Cortex of kidney (tissue), 1 donor: ENCODE results near the gene MAPK11.

Source experiments
- DNase-seq: peaks from one replicate; lab custom pipeline; 2025; lab: John Stamatoyannopoulos, UW

The MAPK11 gene

GRCh38 chr22:50293441-50294318, 23.5 kb upstream of the MAPK11 start:
- peak; percentile 63 for DNase-seq

GRCh38 chr22:50292643-50293440, 22.7 kb upstream of the MAPK11 start:
- DNase-seq: no peak

GRCh38 chr22:50289942-50290630, 19.9 kb upstream of the MAPK11 start:
- DNase-seq: no peak

GRCh38 chr22:50289151-50289941, 19.2 kb upstream of the MAPK11 start:
- DNase-seq: no peak

- DNase-seq: no peak
Measured at GRCh38 chr22:50287731-50288130, 17.6 kb upstream of the MAPK11 start.

- DNase-seq: no peak
Measured at GRCh38 chr22:50286701-50287318, 16.6 kb upstream of the MAPK11 start.

GRCh38 chr22:50286275-50286674, 16.1 kb upstream of the MAPK11 start:
- DNase-seq: no peak

- no peak for DNase-seq
Measured at GRCh38 chr22:50285568-50286229, 15.5 kb upstream of the MAPK11 start.

GRCh38 chr22:50284479-50284878, 14.3 kb upstream of the MAPK11 start:
- no peak for DNase-seq

GRCh38 chr22:50283821-50284220, 13.6 kb upstream of the MAPK11 start:
- DNase-seq: no peak

- DNase-seq: no peak
Measured at GRCh38 chr22:50282361-50283155, 12.4 kb upstream of the MAPK11 start.

- DNase-seq: no peak
Measured at GRCh38 chr22:50281957-50282356, 11.8 kb upstream of the MAPK11 start.

GRCh38 chr22:50281384-50281760, 11.2 kb upstream of the MAPK11 start:
- DNase-seq: no peak

- DNase-seq: no peak
Measured at GRCh38 chr22:50280708-50281383, 10.7 kb upstream of the MAPK11 start.

- DNase-seq: no peak
Measured at GRCh38 chr22:50280022-50280707, 10.0 kb upstream of the MAPK11 start.

- no peak for DNase-seq
Measured at GRCh38 chr22:50278956-50279619, 8.9 kb upstream of the MAPK11 start.

GRCh38 chr22:50278461-50278860, 8.3 kb upstream of the MAPK11 start:
- DNase-seq: no peak

- no peak for DNase-seq
Measured at GRCh38 chr22:50277761-50278160, 7.6 kb upstream of the MAPK11 start.
